Measurements from ENCODE around the gene MRGPRX2. TPM values are rescaled to one million over a fixed set of nuclear protein-coding genes. Genes with fewer than 3 reads are reported as not detected.

The MRGPRX2 gene
- polyA plus RNA-seq, 1 donor from 2014 or later: not detected

GRCh38 chr11:19092850-19093249 is 32.3 kb upstream of the MRGPRX2 start:
- no peak overlapping the region for H2AFZ ChIP-seq (ENCODE audit: low read depth, low read length)
- no peak overlapping the region for H3K4me3 ChIP-seq (ENCODE audit: low read length)
- TF ChIP-seq POLR2AphosphoS5 (IDR thresholded peaks at IDR 0.05) (no peak), EZH2 (IDR thresholded peaks at IDR 0.05; ENCODE audit: borderline replicate concordance, insufficient read depth, low read length, poor library complexity, severe bottlenecking) (no peak), TAF1 (IDR thresholded peaks at IDR 0.05; ENCODE audit: low read depth) (no peak), EP300 (conservative IDR thresholded peaks at IDR 0.05; ENCODE audit: poor library complexity, severe bottlenecking) (no peak), SMC3 (conservative IDR thresholded peaks at IDR 0.05; ENCODE audit: poor library complexity) (no peak), RAD21 (conservative IDR thresholded peaks at IDR 0.05) (no peak), MXI1 (conservative IDR thresholded peaks at IDR 0.05; ENCODE audit: poor library complexity, severe bottlenecking) (no peak)
- TF ChIP-seq, protein P1, sequence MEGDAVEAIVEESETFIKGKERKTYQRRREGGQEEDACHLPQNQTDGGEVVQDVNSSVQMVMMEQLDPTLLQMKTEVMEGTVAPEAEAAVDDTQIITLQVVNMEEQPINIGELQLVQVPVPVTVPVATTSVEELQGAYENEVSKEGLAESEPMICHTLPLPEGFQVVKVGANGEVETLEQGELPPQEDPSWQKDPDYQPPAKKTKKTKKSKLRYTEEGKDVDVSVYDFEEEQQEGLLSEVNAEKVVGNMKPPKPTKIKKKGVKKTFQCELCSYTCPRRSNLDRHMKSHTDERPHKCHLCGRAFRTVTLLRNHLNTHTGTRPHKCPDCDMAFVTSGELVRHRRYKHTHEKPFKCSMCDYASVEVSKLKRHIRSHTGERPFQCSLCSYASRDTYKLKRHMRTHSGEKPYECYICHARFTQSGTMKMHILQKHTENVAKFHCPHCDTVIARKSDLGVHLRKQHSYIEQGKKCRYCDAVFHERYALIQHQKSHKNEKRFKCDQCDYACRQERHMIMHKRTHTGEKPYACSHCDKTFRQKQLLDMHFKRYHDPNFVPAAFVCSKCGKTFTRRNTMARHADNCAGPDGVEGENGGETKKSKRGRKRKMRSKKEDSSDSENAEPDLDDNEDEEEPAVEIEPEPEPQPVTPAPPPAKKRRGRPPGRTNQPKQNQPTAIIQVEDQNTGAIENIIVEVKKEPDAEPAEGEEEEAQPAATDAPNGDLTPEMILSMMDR (IDR thresholded peaks at IDR 0.05; ENCODE audit: poor library complexity, severe bottlenecking): no peak
- TF ChIP-seq, protein P2, sequence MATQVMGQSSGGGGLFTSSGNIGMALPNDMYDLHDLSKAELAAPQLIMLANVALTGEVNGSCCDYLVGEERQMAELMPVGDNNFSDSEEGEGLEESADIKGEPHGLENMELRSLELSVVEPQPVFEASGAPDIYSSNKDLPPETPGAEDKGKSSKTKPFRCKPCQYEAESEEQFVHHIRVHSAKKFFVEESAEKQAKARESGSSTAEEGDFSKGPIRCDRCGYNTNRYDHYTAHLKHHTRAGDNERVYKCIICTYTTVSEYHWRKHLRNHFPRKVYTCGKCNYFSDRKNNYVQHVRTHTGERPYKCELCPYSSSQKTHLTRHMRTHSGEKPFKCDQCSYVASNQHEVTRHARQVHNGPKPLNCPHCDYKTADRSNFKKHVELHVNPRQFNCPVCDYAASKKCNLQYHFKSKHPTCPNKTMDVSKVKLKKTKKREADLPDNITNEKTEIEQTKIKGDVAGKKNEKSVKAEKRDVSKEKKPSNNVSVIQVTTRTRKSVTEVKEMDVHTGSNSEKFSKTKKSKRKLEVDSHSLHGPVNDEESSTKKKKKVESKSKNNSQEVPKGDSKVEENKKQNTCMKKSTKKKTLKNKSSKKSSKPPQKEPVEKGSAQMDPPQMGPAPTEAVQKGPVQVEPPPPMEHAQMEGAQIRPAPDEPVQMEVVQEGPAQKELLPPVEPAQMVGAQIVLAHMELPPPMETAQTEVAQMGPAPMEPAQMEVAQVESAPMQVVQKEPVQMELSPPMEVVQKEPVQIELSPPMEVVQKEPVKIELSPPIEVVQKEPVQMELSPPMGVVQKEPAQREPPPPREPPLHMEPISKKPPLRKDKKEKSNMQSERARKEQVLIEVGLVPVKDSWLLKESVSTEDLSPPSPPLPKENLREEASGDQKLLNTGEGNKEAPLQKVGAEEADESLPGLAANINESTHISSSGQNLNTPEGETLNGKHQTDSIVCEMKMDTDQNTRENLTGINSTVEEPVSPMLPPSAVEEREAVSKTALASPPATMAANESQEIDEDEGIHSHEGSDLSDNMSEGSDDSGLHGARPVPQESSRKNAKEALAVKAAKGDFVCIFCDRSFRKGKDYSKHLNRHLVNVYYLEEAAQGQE (IDR thresholded peaks at IDR 0.05; ENCODE audit: borderline replicate concordance): no peak
- H3K79me2 ChIP-seq (replicated peaks; ENCODE audit: insufficient read depth, low read length): no peaks in the 10 kb centered on the region
- no peak overlapping the region for H3K27ac ChIP-seq (ENCODE audit: low read length)
- H3K4me2 ChIP-seq (ENCODE audit: low read length): no peak overlapping the region
- no peaks in the 10 kb centered on the region for H3K36me3 ChIP-seq (ENCODE audit: insufficient read depth, low read length)
- no peaks in the 10 kb centered on the region for H3K27me3 ChIP-seq (ENCODE audit: insufficient read depth, low read depth, low read length)
- no peaks in the 10 kb centered on the region for H3K9me3 ChIP-seq (ENCODE audit: low read length)
- no peak overlapping the region for H3K9ac ChIP-seq (ENCODE audit: low read length)
- H3F3A ChIP-seq (ENCODE audit: insufficient read depth, low read length, poor library complexity, severe bottlenecking): no peaks in the 10 kb centered on the region
- no peaks in the 10 kb centered on the region for H3K9me2 ChIP-seq (ENCODE audit: insufficient read depth, low read length)
- H4K20me1 ChIP-seq (ENCODE audit: insufficient read depth): no peaks in the 10 kb centered on the region

GRCh38 chr11:19092342-19092741 is 31.8 kb upstream of the MRGPRX2 start:
- Histone ChIP-seq H3K36me3 (ENCODE audit: insufficient read depth, low read length) (no peaks in the 10 kb centered on the region), H3K79me2 (replicated peaks; ENCODE audit: insufficient read depth, low read length) (no peaks in the 10 kb centered on the region), H4K20me1 (ENCODE audit: insufficient read depth) (no peaks in the 10 kb centered on the region), H3K27ac (ENCODE audit: low read length) (no peak overlapping the region), H3K4me3 (ENCODE audit: low read length) (no peak overlapping the region), H3K9me2 (ENCODE audit: insufficient read depth, low read length) (no peaks in the 10 kb centered on the region), H3K27me3 (ENCODE audit: insufficient read depth, low read depth, low read length) (no peaks in the 10 kb centered on the region), H3K9ac (ENCODE audit: low read length) (no peak overlapping the region), H2AFZ (ENCODE audit: low read depth, low read length) (no peak overlapping the region), H3F3A (ENCODE audit: insufficient read depth, low read length, poor library complexity, severe bottlenecking) (no peaks in the 10 kb centered on the region), H3K9me3 (ENCODE audit: low read length) (no peaks in the 10 kb centered on the region), H3K4me2 (ENCODE audit: low read length) (no peak overlapping the region)
- TF ChIP-seq MXI1 (conservative IDR thresholded peaks at IDR 0.05; ENCODE audit: poor library complexity, severe bottlenecking): no peak
- no peak for TF ChIP-seq EP300 (conservative IDR thresholded peaks at IDR 0.05; ENCODE audit: poor library complexity, severe bottlenecking)
- no peak for TF ChIP-seq EZH2 (IDR thresholded peaks at IDR 0.05; ENCODE audit: borderline replicate concordance, insufficient read depth, low read length, poor library complexity, severe bottlenecking)
- TF ChIP-seq RAD21 (conservative IDR thresholded peaks at IDR 0.05): no peak
- TF ChIP-seq, protein P2 (IDR thresholded peaks at IDR 0.05; ENCODE audit: borderline replicate concordance): no peak
- TF ChIP-seq TAF1 (IDR thresholded peaks at IDR 0.05; ENCODE audit: low read depth): no peak
- no peak for TF ChIP-seq POLR2AphosphoS5 (IDR thresholded peaks at IDR 0.05)
- TF ChIP-seq SMC3 (conservative IDR thresholded peaks at IDR 0.05; ENCODE audit: poor library complexity): no peak
- TF ChIP-seq, protein P1 (IDR thresholded peaks at IDR 0.05; ENCODE audit: poor library complexity, severe bottlenecking): no peak

Measured in neural cell (in vitro differentiated cells).